ENCODE results near the gene CEP250.
"Not testable (repeated sequence)": the region's sequence is repeated elsewhere in the genome, so short reads cannot be mapped to it uniquely, and the experiment has no call there.

Gene CEP250, protein sequence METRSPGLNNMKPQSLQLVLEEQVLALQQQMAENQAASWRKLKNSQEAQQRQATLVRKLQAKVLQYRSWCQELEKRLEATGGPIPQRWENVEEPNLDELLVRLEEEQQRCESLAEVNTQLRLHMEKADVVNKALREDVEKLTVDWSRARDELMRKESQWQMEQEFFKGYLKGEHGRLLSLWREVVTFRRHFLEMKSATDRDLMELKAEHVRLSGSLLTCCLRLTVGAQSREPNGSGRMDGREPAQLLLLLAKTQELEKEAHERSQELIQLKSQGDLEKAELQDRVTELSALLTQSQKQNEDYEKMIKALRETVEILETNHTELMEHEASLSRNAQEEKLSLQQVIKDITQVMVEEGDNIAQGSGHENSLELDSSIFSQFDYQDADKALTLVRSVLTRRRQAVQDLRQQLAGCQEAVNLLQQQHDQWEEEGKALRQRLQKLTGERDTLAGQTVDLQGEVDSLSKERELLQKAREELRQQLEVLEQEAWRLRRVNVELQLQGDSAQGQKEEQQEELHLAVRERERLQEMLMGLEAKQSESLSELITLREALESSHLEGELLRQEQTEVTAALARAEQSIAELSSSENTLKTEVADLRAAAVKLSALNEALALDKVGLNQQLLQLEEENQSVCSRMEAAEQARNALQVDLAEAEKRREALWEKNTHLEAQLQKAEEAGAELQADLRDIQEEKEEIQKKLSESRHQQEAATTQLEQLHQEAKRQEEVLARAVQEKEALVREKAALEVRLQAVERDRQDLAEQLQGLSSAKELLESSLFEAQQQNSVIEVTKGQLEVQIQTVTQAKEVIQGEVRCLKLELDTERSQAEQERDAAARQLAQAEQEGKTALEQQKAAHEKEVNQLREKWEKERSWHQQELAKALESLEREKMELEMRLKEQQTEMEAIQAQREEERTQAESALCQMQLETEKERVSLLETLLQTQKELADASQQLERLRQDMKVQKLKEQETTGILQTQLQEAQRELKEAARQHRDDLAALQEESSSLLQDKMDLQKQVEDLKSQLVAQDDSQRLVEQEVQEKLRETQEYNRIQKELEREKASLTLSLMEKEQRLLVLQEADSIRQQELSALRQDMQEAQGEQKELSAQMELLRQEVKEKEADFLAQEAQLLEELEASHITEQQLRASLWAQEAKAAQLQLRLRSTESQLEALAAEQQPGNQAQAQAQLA (N-terminal part only)

DNA sequence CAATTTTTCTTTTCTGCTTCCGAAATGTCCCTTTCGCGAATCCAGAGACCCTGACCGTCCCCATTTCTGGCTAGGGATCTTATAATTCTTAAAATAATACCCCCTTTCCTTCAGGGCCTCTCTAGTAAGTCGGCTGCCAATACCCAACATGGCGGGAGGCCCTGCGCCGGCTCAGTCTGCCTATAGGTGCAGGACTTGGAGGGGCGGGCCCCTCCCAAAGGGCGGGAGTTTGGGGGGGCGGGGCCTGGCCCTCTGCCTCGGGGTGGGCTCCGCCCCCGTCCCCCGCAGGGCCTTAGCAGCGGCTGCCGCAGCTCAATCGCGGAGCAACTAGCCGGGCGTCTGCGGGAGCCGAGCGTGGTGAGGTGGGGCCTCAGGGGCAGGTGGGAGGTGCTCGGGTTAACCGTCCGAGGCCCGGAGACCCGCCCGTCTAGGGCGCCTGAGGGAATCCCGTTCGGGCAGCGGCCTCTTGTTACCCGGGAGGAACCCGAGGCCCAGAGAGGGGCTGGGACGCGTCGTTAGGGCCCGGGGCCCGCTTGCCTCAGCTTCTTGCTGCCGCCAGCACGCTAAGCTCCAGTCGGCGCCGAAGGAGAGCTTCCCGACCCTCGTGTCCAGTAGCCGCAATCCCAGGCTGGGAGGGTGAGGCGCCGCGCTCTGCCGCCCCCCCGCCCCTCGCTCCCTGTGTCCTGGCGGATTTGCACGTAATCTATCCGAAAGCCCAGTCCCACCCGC lies at the start of gene CEP250:
TSS of gene CEP250 (plus strand) at position 718 of the 729 bp plus-strand sequence. CDS start 6,770 bp downstream, outside the sequence.
- FAIRE-seq, result no peak

DNA sequence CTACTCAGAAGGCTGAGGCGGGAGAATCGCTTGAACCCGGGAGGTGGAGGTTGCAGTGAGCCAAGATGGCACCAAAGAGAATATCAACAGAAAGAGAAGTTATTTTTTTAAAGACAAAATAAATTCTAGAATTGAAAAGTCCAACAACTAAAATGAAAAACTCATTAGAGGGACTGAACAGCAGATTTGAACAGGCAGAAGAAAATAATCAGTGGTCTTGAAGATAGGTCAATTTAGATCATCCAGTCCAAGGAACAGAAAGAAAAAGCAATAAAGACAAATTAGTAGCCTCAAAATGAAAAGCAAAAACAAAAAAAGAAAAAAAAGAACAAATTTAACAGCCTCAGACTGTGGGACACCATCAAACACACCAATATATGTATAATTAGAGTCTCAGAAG lies 49.6 kb upstream of the CEP250 start:
- FAIRE-seq, result no peak

DNA sequence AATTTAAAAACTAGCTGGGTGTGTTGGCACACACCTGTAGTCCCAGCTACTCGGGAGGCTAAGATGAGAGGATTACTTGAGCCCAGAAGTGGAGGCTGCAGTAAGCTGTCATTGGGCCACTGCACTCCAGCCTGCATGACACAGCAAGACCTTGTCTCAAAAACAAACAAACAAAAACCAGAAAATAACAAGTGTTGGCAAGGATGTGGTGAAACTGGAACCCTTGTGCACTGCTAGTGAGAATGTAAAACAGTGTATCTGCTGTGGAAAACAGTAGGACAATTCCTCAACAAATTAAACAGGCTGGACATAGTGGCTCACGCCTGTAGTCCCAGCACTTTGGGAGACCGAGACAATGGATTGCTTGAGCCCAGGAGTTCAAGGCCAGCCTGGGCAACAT lies 47.1 kb upstream of the CEP250 start:
- FAIRE-seq, result no peak

DNA sequence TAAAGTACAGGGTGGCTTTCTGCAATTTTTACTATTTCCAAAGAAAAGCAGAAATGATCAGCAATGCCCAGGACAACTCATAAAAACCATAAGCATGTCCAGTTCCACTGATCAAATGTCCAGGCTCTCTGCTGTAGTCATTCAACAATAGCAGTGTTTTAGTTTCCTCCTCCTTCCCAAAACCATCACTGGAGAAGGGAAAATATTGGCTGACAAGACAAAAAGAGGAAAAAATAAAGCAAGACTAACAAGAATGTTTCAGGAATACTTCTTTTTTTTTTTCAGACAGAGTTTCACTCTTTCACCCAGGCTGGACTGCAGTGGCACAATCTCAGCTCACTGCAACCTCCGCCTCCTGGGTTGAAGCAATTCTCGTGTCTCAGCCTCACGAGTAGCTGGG lies 45.9 kb upstream of the CEP250 start:
- no peak for FAIRE-seq

DNA sequence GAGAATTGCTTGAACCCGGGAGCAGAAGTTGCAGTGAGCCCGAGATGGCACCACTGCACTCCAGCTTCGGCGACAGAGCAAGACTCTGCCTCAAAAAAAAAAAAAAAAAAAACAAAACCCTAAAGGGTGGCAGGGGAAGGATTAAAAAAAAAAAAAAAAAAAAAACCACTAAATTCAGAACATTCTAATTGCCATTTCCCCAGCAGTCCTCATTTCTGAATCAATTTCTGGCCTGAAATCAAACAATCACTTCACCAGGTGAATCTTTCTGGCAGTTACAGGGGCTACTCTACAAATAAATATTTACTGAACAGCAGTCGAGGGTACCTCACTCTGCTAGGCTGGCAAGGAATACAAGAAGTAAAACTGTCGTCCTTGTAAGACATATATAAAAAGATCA lies 44.8 kb upstream of the CEP250 start:
- FAIRE-seq, result no peak

DNA sequence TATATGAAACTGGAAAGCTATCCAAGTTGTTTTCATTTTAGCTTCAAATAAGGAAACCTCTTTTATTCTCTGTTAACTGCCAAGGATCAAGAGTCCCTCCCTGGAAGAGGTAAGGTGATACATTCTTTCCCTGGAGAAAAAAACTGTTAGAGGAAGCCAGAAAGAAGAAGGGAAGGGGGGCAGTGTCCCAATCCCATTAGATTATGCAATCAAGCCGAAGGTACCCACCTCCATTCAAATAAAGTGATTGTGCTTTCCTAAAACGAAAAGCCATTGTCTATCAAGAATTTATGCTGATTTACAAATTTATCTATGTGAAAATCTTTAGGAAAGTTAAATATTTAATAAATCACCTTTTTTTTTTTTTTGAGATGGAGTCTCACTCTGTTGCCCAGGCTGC lies 34.1 kb upstream of the CEP250 start:
- FAIRE-seq, result no peak

DNA sequence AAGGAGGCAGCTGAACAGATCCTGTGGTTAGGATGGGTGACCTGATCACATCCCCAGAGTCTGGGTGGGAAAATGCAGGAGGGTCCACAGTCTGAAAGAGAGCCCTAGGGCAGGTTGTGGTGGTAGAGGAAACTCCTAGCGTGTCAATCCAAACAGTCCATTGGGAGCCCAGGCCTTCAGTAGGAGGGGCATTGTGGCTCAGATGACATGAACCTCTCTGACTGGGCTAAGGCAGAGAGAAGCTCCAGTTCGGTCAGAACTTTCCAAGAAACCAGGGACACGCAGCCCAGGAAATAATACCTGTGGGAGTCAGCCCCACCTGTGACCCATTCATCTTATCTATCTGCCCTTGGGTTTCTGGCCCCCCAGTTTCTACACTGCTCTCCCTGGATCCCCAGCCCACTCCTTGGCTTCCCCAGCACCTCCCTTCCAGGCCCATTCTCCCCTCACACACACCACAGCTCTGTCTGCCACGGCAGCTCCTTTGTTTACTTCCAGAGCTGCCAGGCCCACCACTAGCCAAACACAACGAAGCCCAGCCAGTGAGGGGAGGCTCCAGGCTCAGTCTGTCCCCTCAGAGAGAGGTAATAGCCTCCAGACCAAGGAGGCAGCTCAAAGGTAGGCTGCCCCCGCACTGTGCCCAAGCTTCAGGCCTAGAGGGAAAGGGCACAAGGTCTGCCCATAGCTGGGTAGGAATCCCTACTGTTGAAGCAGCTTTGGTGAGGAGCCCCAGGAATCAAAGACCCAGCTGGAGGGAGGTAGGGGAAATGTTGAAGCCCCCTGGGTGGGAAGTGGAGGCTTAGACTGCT lies 23.6 kb upstream of the CEP250 start:
- no peak for FAIRE-seq

DNA sequence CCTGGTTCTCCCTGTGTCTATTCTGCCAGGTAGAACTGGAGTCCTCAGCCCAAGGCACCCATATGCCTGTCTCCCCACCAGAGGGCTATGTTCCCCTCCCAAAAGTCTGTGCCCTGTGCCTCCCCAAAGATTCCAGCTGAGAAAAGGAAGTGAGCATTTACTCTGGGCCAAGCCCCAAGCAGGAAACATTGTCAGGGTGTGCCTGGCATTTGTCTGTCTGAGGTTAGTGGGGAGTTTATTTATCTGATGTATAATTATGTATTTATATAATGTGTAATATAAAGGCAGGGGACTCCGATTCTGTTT lies 23.0 kb upstream of the CEP250 start:
- no peak for FAIRE-seq

DNA sequence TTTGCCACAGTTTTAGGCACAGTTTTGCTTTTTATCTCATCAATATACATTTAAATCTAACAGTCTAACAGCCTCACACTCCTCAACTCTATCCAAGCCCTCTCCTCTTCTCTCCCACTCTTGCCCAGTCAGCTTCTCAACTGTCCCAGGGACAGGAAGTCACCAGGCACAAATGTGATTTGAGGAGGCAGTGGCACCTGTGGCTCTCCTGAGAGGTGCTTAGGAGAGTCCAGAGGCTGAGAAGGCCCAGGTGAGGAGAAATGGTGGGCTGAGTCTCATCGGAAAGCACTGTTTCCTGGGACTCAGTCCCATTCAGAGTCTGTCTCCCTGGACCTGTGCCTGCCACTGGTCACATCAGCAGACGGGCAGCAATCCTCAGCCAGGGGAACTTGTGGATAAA lies 22.1 kb upstream of the CEP250 start:
- no peak for FAIRE-seq

DNA sequence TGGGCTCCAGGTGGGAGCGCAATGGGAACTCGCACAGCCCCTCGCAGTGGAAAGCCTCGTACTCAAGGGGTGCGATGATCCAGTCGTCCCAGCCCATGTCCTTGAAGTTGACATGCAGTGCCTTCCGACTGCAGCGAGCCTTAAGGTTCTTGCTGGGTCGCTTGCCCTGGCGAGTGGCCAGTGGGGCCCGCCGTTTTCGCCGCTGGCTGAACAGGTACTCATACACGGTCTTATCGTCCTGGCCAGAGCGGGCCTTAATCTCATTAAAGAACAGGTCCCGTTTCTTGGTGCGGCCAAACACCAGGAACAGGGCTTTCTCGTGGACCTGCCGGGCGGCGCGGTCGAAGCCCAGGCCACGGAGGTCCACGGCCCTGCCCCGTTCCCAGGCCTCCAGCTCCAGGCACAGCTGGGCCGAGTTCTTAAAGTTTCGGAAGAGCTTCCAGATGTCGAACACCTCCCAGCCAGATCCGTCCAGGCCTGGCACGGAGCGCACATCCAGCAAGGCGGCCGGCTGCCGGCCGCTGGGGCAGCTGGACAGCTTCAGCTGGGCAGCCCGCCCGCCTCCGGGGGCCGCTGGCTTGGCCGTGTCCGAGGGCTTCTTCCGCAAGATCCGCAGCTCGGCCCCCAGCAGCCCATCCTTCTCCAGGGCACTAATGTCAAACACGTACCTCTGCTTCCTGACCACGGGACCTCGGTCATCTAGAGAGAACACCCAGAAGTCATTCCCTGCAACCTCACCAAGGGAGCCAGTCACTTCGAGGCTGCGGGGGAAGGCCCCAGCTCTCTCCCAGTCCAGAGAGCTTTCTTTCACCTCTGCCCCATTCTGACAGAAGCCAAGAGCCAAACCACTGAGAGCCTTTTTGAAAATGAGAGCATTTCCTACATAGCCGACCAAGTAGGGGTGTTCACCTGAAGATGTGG lies 21.1 kb upstream of the CEP250 start:
- no peak for FAIRE-seq

DNA sequence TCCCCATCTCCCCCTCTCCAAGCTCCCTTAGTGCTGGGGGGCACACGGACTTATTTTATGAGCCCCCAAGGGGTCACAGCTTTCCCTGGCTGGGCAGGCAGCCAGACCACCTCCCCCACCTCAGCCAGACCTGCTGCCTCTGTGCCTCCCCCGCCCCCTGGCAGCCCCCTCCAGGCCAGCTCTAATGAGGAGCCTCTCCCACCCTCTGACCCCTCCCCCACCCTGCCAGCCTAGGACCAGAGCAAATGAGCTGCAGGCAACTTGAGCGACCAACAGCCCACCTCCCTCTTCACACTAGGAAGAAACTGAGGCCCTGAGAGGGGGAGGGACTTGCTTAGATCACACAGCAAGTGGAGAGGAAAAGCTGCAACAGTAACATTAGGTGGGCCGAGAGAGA lies 19.2 kb upstream of the CEP250 start:
- no peak for FAIRE-seq

DNA sequence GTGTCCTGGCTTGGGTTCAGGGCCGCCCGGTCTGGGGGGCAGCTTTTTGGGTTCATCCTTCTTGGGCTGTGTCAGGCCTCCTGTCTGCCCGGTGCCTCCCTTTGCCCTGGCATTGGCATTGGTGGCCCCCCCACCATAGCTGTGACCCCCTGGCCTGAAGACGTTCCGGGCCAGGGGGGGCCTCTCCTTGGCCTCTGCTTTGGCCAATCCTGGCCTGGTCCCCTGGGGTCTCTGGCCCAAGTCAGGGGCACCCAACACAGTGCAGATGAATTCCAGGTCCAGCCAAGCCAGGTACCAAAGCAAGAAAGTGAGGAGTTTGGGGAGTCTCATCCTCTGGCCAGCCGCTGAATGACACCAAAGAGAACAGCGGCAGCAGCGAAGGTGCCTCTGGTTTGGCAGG lies 17.8 kb upstream of the CEP250 start:
- no peak for FAIRE-seq

DNA sequence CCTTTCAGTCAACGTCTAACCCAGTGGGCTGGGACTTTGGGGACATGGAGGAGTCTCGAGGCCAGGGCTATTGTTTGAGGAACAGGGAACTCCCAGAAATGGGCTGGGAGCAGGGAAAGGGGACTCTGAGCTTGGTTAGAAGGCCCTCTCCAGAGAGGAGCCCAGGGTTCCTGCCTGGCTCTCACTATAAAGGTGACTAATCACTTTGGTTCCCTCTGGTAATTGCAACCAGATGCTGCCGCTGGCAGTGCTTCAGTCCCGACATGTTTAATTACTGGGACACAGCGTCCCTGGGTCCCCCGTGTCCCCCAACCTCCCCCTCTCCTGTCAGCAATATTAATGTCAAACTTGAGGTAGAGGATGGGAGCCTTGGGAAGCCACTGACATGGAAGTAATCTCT lies 12.4 kb upstream of the CEP250 start:
- no peak for FAIRE-seq

DNA sequence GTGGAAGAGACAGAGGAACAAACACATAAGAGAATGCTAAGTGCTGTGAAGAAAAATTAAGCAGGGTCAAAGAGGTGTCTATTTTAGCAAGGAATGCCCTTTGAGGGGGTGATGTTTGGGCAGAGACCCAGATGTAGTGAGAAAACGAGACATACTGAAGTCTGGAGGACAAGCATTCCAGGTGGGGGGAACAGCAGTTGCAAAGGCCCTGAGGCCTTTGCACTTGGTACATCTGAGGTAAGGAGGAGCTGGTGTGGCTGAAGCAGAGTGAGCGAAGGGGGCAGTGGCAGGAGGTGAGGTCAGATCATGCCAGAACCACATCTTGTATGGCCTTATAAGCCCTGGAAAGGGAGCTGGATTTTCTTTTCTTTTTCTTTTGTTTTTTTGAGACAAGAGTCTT lies 11.2 kb upstream of the CEP250 start:
- no peak for FAIRE-seq

DNA sequence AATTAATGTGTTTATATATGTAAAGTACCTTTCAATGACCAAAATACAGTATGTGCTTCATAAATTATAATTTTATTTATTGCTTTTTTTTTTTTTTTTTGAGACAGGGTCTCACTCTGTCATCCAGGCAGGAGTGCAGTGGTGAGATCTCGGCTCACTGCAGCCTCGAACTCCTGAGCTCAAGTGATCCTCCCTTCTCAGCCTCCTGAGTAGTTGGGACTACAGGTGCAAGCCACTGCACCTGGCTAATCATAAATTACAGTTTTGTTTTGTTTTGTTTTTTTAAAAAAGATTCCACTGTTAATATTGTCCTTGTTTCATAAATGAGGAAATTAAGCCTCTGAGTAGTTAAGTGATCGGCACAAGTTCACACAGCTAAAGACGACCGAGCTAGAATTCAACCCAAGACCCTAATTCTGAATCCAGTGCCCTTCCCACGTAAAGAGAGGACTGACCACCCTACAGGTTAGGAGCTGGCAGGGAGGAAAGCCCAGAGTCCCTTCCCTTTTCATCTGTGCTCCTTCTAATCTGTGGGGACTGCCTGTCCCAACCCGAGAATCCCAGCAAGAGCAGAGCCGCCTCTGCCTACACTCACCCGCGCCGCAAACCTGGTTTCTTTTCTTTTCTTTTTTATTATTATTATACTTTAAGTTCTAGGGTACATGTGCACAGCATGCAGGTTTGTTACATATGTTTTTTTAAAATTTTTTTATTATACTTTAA lies 8.9 kb upstream of the CEP250 start:
- FAIRE-seq, result no peak

DNA sequence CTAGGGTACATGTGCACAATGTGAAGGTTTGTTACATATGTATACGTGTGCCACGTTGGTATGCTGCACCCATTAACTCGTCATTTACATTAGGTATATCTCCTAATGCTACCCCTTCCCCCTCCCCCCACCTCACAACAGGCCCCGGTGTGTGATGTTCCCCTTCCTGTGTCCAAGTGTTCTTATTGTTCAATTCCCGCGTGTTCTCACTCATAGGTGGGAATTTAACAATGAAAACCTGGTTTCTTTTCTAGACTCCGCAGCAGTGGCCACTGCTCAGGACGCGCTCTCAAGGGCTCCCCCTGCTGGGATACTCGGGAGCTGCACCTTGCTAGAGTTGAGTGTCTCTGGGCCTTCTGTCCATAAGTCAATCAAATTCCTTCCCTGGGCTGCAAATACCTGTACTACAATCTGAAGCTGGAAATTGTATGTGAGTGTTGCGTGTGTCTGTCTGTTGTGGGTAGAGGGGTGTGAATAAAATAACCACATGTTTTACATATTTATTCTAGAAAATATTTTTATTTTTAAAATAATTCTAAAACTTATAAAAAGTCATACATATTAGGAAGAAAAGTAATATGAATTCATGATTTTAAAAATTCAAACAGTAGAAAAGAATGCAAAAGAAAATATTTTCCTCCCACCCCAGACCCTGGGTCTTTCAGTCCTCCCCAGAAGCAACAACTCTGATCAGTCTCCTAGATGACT lies 8.2 kb upstream of the CEP250 start:
- peak; percentile 38 for FAIRE-seq

DNA sequence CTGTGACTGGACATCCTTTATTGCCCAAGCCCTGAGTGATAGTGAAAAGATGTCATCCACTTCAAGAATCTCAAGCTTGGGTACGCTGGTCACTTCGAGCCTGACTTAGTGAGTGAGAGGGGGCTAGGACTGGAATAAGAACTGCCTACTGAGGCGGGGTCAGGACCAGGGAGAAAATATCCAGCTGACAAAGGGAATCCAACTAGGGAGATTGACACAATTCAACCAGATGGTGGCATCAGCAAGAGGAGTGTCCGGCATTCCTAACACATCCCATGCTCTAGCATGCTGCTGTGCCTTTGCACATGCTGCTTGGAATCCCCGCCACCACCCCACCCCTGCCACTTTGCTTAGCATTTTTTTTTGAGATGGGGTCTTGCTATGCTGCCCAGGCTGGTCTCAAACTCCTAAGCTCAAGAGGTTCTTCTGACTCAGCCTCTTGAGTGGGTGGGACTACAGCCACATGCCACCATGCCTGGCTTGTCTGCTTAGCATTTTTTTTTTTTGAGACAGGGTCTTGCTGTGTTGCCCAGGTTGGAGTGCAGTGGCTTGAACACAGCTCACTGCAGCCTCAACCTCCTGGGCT lies 6.5 kb upstream of the CEP250 start:
- FAIRE-seq, result no peak

DNA sequence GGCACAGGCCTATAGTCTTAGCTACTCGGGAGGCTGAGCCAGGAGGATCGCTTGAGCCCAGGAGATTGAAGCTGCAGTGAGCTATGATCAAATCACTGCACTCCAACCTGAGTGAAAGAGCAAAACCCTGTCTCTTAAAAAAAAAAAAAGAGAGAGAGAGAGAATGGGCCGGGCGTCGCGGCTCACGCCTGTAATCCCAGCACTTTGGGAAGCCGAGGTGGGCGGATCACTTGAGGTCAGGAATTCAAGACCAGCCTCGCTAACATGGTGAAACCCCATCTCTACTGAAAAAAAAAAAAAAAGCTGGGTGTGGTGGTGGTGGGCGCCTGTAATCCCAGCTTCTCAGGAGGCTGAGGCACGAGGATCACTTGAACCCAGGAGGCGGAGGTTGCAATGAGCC lies 5.5 kb upstream of the CEP250 start:
- not testable (repeated sequence) for FAIRE-seq

DNA sequence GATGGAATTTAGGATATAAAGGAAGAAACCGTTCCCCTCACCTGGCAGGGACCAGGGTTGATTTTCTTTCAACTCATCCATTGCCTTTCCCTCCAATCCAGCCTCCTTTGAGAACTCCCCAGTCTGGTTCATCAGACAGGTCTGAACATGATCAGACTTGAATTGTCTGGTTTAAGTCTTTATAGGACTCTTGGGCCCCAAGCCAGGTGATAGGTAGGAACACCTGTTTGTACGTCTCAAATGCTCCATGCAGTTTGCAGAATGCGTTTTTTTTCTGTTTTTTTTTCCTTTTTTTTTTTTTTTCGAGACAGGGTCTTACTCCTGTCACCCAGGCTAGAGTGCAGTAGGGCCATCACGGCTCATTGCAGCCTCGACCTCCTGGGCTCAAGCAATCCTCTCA lies 4.1 kb upstream of the CEP250 start:
- no peak for FAIRE-seq
